ENCODE results near the gene PPFIBP1. TPM values are rescaled to one million over a fixed set of nuclear protein-coding genes. Genes with fewer than 3 reads are reported as not detected.

PPFIBP1 gene
- total and polyA plus RNA-seq, 2 donors (not counting 1 experiment from before 2014, with no cell fraction given): 3.3 to 15.0 TPM

DNA sequence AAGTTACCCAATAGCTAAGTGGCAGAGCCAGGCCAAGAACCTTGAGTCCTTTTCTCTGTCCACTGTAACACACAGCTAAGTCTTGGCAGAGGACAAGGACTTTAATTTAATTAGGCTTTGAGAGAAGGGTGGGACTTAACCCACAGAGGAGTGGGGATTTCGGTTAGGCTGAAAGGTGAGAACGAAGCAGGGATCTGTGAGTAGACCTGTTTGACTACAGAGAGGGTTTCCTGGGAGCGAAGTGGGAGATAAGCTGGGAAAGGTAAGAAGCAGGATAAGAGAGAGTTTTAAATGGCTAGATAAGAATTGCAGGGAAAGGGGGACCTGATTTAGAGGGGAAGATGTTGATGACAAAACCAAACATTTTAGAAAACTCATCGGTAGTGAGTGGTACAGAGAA lies 2.0 kb upstream of the PPFIBP1 start:
- peaks cover 0 to 3% (median 0%) of the 10 kb centered on the region in 4 experiments for H3K27me3 ChIP-seq (replicated peaks in 1 of 4; ENCODE audit: control extremely low read depth in 1 of 4, control insufficient read depth in 3 of 4, insufficient read depth in 4 of 4, low read length in 3 of 4)
- Mint-ChIP-seq H3K27me3 (peaks cover 17% of the 10 kb centered on the region), H3K9me3 (ENCODE audit: insufficient read depth) (no peaks in the 10 kb centered on the region), H3K4me1 (peaks cover 28% of the 10 kb centered on the region), H3K27ac (no peak overlapping the region), H3K4me3 (peak overlapping the region; percentile 14)
- ChIA-PET CTCF (no interaction called here), POLR2A (no interaction called here)
- H3K9me3 ChIP-seq (ENCODE audit: control extremely low read depth in 1 of 3, control insufficient read depth in 2 of 3, insufficient read depth in 1 of 3, low read length in 2 of 3): no peaks in the 10 kb centered on the region
- H2AFZ ChIP-seq (ENCODE audit: insufficient read depth, low read depth, low read length, poor library complexity, severe bottlenecking): no peak overlapping the region
- ATAC-seq (ENCODE audit: low read depth): no peak
- no peaks in the 10 kb centered on the region for H4K20me1 ChIP-seq (ENCODE audit: control insufficient read depth, insufficient read depth, low read length, poor library complexity, severe bottlenecking)
- H3K9ac ChIP-seq (ENCODE audit: low read length): no peak overlapping the region
- no peak overlapping the region for H3K27ac ChIP-seq (ENCODE audit: low read length in 2 of 2)
- WGBS (ENCODE audit: insufficient coverage): 100% methylated on average over 4 of the region's 4 CpGs
- no peak overlapping the region for H3K4me3 ChIP-seq (ENCODE audit: control extremely low read depth in 1 of 5, extremely low read depth in 1 of 5, insufficient read depth in 1 of 5, low read depth in 2 of 5, low read length in 4 of 5)
- TF ChIP-seq EZH2 (IDR thresholded peaks at IDR 0.05; ENCODE audit: borderline replicate concordance, insufficient read depth, low read depth, low read length, poor library complexity, severe bottlenecking): no peak
- TF ChIP-seq, protein P1, sequence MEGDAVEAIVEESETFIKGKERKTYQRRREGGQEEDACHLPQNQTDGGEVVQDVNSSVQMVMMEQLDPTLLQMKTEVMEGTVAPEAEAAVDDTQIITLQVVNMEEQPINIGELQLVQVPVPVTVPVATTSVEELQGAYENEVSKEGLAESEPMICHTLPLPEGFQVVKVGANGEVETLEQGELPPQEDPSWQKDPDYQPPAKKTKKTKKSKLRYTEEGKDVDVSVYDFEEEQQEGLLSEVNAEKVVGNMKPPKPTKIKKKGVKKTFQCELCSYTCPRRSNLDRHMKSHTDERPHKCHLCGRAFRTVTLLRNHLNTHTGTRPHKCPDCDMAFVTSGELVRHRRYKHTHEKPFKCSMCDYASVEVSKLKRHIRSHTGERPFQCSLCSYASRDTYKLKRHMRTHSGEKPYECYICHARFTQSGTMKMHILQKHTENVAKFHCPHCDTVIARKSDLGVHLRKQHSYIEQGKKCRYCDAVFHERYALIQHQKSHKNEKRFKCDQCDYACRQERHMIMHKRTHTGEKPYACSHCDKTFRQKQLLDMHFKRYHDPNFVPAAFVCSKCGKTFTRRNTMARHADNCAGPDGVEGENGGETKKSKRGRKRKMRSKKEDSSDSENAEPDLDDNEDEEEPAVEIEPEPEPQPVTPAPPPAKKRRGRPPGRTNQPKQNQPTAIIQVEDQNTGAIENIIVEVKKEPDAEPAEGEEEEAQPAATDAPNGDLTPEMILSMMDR (IDR thresholded peaks at IDR 0.05): no peak
- peaks cover 15 to 20% of the 10 kb centered on the region in 2 donors for H3K4me1 ChIP-seq (ENCODE audit: control insufficient read depth in 2 of 2, insufficient read depth in 2 of 2, low read length in 2 of 2)
- H3K79me2 ChIP-seq (ENCODE audit: control insufficient read depth, insufficient read depth, low read length): no peaks in the 10 kb centered on the region
- DNase-seq: no peak
- intact Hi-C loops (cut with micrococcal nuclease): loop anchor here (5.0 to 10.0 kb wide), 4 partner anchors 130 to 585 kb away; partner anchors contain the start of genes FGFR1OP2, INTS13, KLHL42 and MANSC4
- H3K4me2 ChIP-seq (replicated peaks; ENCODE audit: low read depth, low read length, poor library complexity, severe bottlenecking): no peak overlapping the region
- H3K36me3 ChIP-seq (replicated peaks in 1 of 2; ENCODE audit: control extremely low read depth in 1 of 2, control insufficient read depth in 1 of 2, extremely low read depth in 1 of 2, insufficient read depth in 2 of 2, low read length in 1 of 2): no peaks in the 10 kb centered on the region

DNA sequence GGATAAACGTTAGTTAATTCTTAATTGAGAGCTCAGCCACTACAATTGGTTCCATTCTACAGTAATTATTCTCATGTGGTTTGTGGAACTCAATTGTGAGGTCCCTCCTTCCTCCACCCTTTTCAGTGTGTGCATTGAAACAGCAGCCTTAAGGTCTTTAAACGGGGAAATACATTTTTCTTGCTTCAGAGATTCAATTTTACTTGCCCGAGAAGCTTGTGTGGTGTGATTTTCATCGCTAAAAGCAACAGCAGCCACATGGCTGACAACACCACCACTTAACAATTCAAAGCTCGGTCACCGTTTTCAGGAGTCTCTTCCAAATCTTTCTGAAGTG lies 733 bp upstream of the PPFIBP1 start:
- no peaks in the 10 kb centered on the region for H3K27me3 ChIP-seq (replicated peaks in 1 of 4; ENCODE audit: control extremely low read depth in 1 of 4, control insufficient read depth in 3 of 4, insufficient read depth in 4 of 4, low read length in 3 of 4)
- POLR2A ChIA-PET: no interaction called here
- no peaks in the 10 kb centered on the region for H3K9me3 ChIP-seq (ENCODE audit: control extremely low read depth in 1 of 3, control insufficient read depth in 2 of 3, insufficient read depth in 1 of 3, low read length in 2 of 3)
- peak overlapping the region; percentile 95 for H3K27ac Mint-ChIP-seq
- ATAC-seq (ENCODE audit: low read depth): no peak
- peaks cover 15 to 20% of the 10 kb centered on the region in 2 donors for H3K4me1 ChIP-seq (ENCODE audit: control insufficient read depth in 2 of 2, insufficient read depth in 2 of 2, low read length in 2 of 2)
- H3K36me3 ChIP-seq (replicated peaks in 1 of 2; ENCODE audit: control extremely low read depth in 1 of 2, control insufficient read depth in 1 of 2, extremely low read depth in 1 of 2, insufficient read depth in 2 of 2, low read length in 1 of 2): no peaks in the 10 kb centered on the region
- WGBS (ENCODE audit: insufficient coverage): 0% methylated on average over 4 of the region's 6 CpGs
- TF ChIP-seq, protein P1 (IDR thresholded peaks at IDR 0.05): no peak
- TF ChIP-seq EZH2 (IDR thresholded peaks at IDR 0.05; ENCODE audit: borderline replicate concordance, insufficient read depth, low read depth, low read length, poor library complexity, severe bottlenecking): no peak
- peaks cover 9% of the 10 kb centered on the region for H3K27me3 Mint-ChIP-seq
- no peaks in the 10 kb centered on the region for H3K79me2 ChIP-seq (ENCODE audit: control insufficient read depth, insufficient read depth, low read length)
- H3K27ac ChIP-seq (ENCODE audit: low read length in 2 of 2): peak overlapping the region; percentile 79 to 83
- H3K4me3 ChIP-seq (ENCODE audit: control extremely low read depth in 1 of 5, extremely low read depth in 1 of 5, insufficient read depth in 1 of 5, low read depth in 2 of 5, low read length in 4 of 5): peak overlapping the region; percentile 80 to 98 (median 87)
- no peak for DNase-seq
- H3K9me3 Mint-ChIP-seq (ENCODE audit: insufficient read depth): no peaks in the 10 kb centered on the region
- H2AFZ ChIP-seq (ENCODE audit: insufficient read depth, low read depth, low read length, poor library complexity, severe bottlenecking): peak overlapping the region; percentile 83
- H3K4me2 ChIP-seq (replicated peaks; ENCODE audit: low read depth, low read length, poor library complexity, severe bottlenecking): peak overlapping the region; percentile 82
- intact Hi-C loops (cut with micrococcal nuclease): loop anchor here (5.0 to 10.0 kb wide), 4 partner anchors 129 to 586 kb away; partner anchors contain the start of genes FGFR1OP2, INTS13, KLHL42 and MANSC4
- peak overlapping the region; percentile 98 for H3K4me3 Mint-ChIP-seq
- CTCF ChIA-PET: interaction anchor here (1.1 kb wide), 1 partner anchor 9 kb away, joined by 5 read pairs; no protein-coding TSS in a partner anchor
- H3K9ac ChIP-seq (ENCODE audit: low read length): peak overlapping the region; percentile 78
- peaks cover 28% of the 10 kb centered on the region for H3K4me1 Mint-ChIP-seq
- H4K20me1 ChIP-seq (ENCODE audit: control insufficient read depth, insufficient read depth, low read length, poor library complexity, severe bottlenecking): no peaks in the 10 kb centered on the region
